Sigmoid colon (tissue), 7 donors: Measurements from ENCODE around the gene TAOK2. TPM values are rescaled to one million over a fixed set of nuclear protein-coding genes. Genes with fewer than 3 reads are reported as not detected.
A peak's percentile ranks its signal among the peaks of the same experiment; 100 is the strongest.

Experiments used
- DNase-seq: peaks from one replicate; pipeline ENCODE4 v3.0.0-alpha.2; 2019
- H3K27ac ChIP-seq, 4 donors: fragments of 200-600 bp; sonication (generic); one replicate each; pipeline ENCODE4 v1.5.1; 2016 to 2019; ENCODE audit warnings: mild to moderate bottlenecking in 1 of 4
- H3K27me3 ChIP-seq, 3 donors: fragments of 200-600 bp; sonication (generic); one replicate each; pipeline ENCODE4 v1.5.1; 2019; ENCODE audit warnings: mild to moderate bottlenecking in 1 of 3
- H3K36me3 ChIP-seq, 4 donors: fragments of 200-600 bp; sonication (generic); one replicate each; pipeline ENCODE4 v1.5.1; 2016 to 2019
- H3K4me1 ChIP-seq, 4 donors: fragments of 200-600 bp; sonication (generic); one replicate each; pipeline ENCODE4 v1.5.1; 2017 to 2019
- H3K4me3 ChIP-seq, 4 donors: fragments of 200-600 bp; sonication (generic); one replicate each; pipeline ENCODE4 v1.5.1; 2017 to 2019; ENCODE audit warnings: mild to moderate bottlenecking in 2 of 4, moderate library complexity in 1 of 4
- H3K9me3 ChIP-seq, 4 donors: fragments of 200-600 bp in 3 of 4; sonication (generic) in 3 of 4; one replicate each; pipeline versions ENCODE4 v1.5.1 to v1.6.1; 2013 to 2019
- EP300 ChIP-seq, 4 donors: sonication (generic); formaldehyde crosslinking; IDR thresholded peaks; one replicate each; pipeline ENCODE4 v1.6.1; 2017; ENCODE audit warnings: antibody characterized with exemption in 4 of 4
- POLR2A ChIP-seq, 2 donors: fragments of 450-650 bp; IDR thresholded peaks; one replicate each; pipeline ENCODE4 v1.6.1; 2016; ENCODE audit warnings: antibody characterized with exemption in 2 of 2, mild to moderate bottlenecking in 2 of 2, moderate library complexity in 2 of 2
- POLR2AphosphoS5 ChIP-seq, 4 donors: sonication (generic); formaldehyde crosslinking; IDR thresholded peaks; one replicate each; pipeline ENCODE4 v1.6.1; 2017; ENCODE audit warnings: antibody characterized with exemption in 4 of 4
- WGBS, 2 donors: extraction: QIAGEN DNeasy Blood & Tissue Kit; methylation state at CpG; one replicate each; pipeline ENCODE4 v1.1.7; 2013; 5-methylcytosine and 5-hydroxymethylcytosine counted together
- intact Hi-C: fragments of 100-400 bp; cut with DNase I; formaldehyde crosslinking; loops from one replicate; pipeline ENCODE4 v1.15.1; 2023
- polyA plus RNA-seq, 3 donors: library from polyadenylated mRNA; stranded (reverse); fragments of 200-250 nt; gene quantifications; one replicate each; pipeline ENCODE4 v1.2.3, GENCODE V29; 2013
- total RNA-seq, 4 donors: library from RNA; depleted of rRNA; stranded (reverse); fragments of >200 nt; gene quantifications; one replicate each; pipeline ENCODE4 v1.1.0, GENCODE V29; 2016
- TF ChIP-seq, protein P1 (sequence below), 4 experiments: fragments of 450-650 bp in 3 of 4; fragments of 200-600 bp in 1 of 4; IDR thresholded peaks; one replicate each; pipeline ENCODE4 v1.5.1; 2016 to 2019; ENCODE audit warnings: antibody characterized with exemption in 4 of 4, mild to moderate bottlenecking in 3 of 4, moderate library complexity in 2 of 4
- donor health status: healthy with polysubstance abuse.
- donor health status: Bipolar disorder and iron deficiency.
- donor health status: healthy.

TAOK2 gene
- total RNA-seq (10 to 100 TPM; 26.8 to 38.5 (median 29.7) TPM), polyA plus RNA-seq (10 to 100 TPM in 2 of 3 donors, 1 to 10 TPM in 1; 9.0 to 42.2 (median 12.7) TPM)

DNA sequence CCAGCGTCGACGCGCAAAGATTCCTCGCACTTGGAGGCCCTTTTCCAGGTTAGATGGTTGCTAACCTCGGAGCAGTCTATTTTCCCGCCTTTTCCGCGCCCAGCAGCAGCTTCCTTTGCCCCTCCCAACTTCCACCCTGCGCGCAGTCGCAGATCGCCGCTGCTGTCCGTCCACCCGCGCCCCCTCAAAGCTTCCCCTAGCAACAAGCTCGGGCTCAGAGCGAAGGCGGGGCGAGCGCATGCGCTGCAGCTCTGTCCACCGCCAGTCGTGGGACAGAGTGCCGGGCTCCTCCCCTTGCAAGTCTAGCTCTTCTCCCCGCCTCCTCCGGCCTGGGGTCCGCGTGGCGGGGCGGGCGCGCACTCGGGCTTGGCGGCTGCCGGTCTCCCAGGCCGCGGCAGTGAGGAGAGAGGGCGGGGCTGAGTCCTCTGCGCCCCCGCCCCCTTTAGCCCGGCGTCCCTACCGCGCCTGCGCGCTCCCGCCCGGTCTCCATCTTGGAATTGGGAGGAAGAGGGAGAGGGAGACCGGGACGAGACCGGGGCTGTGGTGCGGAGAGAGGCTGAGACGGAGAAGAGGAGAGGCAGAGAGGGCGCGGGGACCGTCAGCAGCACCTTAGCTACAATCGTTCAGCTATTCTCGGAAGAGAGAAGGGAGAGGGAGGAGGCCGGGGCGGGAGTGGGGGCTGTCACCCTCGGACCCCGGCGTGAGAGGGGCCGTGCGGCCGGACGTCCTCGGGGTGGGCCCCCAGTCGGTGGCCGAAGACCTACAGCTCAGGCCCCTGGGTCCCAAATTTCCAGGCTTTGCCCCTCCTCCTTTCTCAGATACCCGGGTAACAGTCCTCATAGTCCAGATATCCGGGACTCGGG, at the start of gene TAOK2:
TAOK2 (plus strand) TSS at position 485 of the 863 bp plus-strand sequence. CDS start 3,905 bp downstream, outside the sequence.
- TF ChIP-seq POLR2AphosphoS5 (IDR thresholded peaks at IDR 0.05) = peak; percentile 90 to 96 (median 94)
- TF ChIP-seq, protein P1, sequence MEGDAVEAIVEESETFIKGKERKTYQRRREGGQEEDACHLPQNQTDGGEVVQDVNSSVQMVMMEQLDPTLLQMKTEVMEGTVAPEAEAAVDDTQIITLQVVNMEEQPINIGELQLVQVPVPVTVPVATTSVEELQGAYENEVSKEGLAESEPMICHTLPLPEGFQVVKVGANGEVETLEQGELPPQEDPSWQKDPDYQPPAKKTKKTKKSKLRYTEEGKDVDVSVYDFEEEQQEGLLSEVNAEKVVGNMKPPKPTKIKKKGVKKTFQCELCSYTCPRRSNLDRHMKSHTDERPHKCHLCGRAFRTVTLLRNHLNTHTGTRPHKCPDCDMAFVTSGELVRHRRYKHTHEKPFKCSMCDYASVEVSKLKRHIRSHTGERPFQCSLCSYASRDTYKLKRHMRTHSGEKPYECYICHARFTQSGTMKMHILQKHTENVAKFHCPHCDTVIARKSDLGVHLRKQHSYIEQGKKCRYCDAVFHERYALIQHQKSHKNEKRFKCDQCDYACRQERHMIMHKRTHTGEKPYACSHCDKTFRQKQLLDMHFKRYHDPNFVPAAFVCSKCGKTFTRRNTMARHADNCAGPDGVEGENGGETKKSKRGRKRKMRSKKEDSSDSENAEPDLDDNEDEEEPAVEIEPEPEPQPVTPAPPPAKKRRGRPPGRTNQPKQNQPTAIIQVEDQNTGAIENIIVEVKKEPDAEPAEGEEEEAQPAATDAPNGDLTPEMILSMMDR (IDR thresholded peaks at IDR 0.05) = no peak
- peak; percentile 87 for TF ChIP-seq POLR2A (IDR thresholded peaks at IDR 0.05)
- H3K36me3 ChIP-seq = peaks cover 12 to 41% (median 14%) of the 10 kb centered on the region in 4 donors
- 4 to 6% methylated on average over 75 of the region's 75 CpGs for WGBS, 2 donors
- H3K27ac ChIP-seq = peak within 1 kb of the TSS; percentile 91 to 93 (median 92)
- intact Hi-C loops = loop anchor here (1.0 to 5.0 kb wide), 2 partner anchors 22 to 156 kb away; partner anchors contain the start of genes HIRIP3 and PAGR1
- H3K27me3 ChIP-seq = no peaks in the 10 kb centered on the region
- DNase-seq = peak; percentile 100
- H3K9me3 ChIP-seq = no peaks in the 10 kb centered on the region
- peaks cover 0 to 34% (median 31%) of the 10 kb centered on the region in 4 donors for H3K4me1 ChIP-seq
- H3K4me3 ChIP-seq = peak within 1 kb of the TSS; percentile 81 to 86 (median 84)

DNA sequence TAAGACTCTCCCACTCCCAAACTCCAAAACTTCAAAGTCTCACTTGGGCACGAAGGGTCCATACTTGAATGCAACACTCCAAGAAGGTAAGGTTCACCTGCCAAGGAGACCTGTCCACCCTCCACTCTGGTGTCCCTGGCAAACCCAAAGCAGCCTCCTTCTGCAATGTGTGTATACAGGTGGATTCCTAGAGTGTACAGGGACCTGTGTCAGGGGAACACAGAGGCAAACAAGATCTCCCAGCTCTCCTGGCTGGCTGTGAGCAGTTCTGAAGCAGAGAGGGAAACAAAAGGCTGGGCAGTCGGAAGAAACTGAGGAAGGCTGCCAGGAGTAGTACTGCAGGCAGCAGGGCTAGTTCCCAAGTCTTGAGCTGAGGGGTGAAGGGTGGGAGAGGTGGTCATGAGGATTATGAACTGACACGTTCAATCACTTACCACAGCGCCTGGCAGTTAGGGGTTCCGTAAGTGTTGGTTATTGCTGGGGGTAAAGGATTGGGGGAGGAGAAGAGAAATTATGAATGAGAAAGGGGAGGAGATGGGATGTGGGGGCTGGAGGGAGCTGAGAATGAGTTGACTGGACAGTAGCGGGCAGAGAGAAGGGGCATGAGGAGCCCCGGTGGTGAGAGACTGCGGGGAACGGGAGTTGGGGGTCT, 48.4 kb upstream of the TAOK2 start:
- Histone ChIP-seq H3K9me3 (no peaks in the 10 kb centered on the region), H3K4me1 (peaks cover 0 to 27% (median 22%) of the 10 kb centered on the region in 4 donors), H3K4me3 (peak overlapping the region; percentile 66 to 99 (median 92)), H3K27ac (peak overlapping the region in 3 of 4 donors; percentile 85 to 87 (median 86)), H3K36me3 (peaks cover 0 to 29% (median 11%) of the 10 kb centered on the region in 4 donors), H3K27me3 (no peaks in the 10 kb centered on the region)
- 2 to 9% methylated on average over 9 of the region's 9 CpGs for WGBS, 2 donors
- intact Hi-C loops = loop anchor here (2.0 to 5.0 kb wide), 2 partner anchors 24 to 72 kb away; partner anchors contain the start of genes ASPHD1, HIRIP3 and INO80E
- no peak for DNase-seq
- TF ChIP-seq POLR2A (IDR thresholded peaks at IDR 0.05) (no peak), EP300 (IDR thresholded peaks at IDR 0.05) (no peak), POLR2AphosphoS5 (IDR thresholded peaks at IDR 0.05) (no peak)
- TF ChIP-seq, protein P1 (IDR thresholded peaks at IDR 0.05) = no peak

DNA sequence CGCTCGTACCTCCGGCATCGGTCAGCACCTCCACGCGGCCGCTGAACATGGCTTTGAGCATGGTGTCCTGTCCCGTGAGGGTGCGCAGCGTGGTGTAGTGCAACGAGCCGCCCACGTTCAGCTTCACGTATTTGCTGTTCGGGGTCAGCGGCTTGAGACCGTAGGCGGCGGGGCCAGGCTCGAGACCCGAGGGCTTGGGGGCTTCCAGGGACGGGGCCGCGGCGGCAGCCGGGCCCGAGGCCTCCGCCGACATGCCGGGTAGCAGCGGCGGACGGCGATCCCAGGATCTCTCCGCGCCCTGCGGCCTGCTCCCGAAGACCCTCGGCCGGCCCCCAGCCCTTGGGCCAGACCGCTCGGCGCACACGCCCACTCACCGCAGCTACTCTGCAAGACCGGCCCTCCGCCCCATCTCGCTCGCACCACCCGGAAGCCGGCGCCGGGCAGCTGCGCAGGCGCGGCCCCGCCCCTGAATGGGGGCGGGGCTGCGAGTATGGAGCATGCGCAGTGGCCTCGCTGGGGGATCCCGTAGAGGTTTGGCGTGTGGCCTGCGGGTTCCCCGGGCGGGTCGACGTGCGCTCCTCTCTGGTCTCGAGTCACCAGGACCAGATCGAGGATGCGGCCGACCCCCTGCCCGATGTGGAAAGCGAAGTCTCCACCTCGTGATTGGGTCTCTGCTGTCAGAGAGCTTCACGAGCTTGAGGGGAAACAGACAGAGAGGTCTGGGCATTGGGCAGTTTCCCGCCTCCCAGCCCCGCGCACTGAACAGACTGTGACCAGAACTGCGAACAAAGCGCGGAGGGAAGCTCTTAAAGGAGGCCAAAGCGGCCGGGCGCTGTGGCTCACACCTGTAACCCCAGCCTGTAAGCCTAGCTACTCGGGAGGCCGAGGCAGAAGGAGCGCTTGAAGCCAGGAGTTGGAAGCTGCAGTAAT, 47.6 kb upstream of the TAOK2 start, which contains the start of gene KCTD13:
KCTD13 (minus strand) TSS at position 446 of the 930 bp plus-strand sequence; CDS start at position 253, 193 bp downstream.
- intact Hi-C loops = loop anchor here (2.0 to 5.0 kb wide), 3 partner anchors 25 to 71 kb away; partner anchors contain the start of genes ASPHD1, HIRIP3 and INO80E

More for the DNA sequence above, 47.6 kb upstream of the TAOK2 start, which contains the start of gene KCTD13:
- H3K36me3 ChIP-seq = peaks cover 0 to 21% (median 8%) of the 10 kb centered on the region in 4 donors
- TF ChIP-seq POLR2AphosphoS5 (IDR thresholded peaks at IDR 0.05) (peak; percentile 91 to 98 (median 94)), POLR2A (IDR thresholded peaks at IDR 0.05) (peak; percentile 81 to 94), EP300 (IDR thresholded peaks at IDR 0.05) (no peak)
- TF ChIP-seq, protein P1 (IDR thresholded peaks at IDR 0.05) = no peak
- H3K27me3 ChIP-seq = no peaks in the 10 kb centered on the region
- H3K9me3 ChIP-seq = no peaks in the 10 kb centered on the region
- peak within 1 kb of the TSS; percentile 66 to 99 (median 92) for H3K4me3 ChIP-seq
- 0 to 1% methylated on average over 89 of the region's 89 CpGs for WGBS, 2 donors
- H3K27ac ChIP-seq = peak within 1 kb of the TSS; percentile 85 to 91 (median 86)
- peak; percentile 91 for DNase-seq
- peaks cover 0 to 27% (median 22%) of the 10 kb centered on the region in 4 donors for H3K4me1 ChIP-seq
